Measurements from ENCODE around the gene GALNT15.

DNA sequence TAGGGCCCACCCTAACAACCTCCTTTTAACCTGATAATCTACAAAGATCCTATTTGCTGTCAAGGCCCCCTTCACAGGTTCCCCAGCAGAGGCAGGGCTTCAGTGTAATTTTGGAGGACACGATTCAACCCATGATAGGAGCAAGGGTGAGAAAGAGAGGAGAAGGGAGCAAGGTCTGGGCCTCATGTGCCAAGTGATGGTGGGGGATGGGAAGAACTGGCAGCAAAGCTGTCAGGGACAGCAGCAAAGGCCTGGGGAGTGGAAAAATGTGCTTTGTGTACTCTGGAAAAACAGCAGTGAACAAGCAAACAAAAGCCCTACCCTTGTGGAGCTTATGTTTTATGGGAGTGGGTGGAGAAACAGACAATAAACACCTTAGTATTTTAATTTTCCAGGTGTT lies 2.7 kb upstream of the GALNT15 start:
- TF ChIP-seq, protein P1, sequence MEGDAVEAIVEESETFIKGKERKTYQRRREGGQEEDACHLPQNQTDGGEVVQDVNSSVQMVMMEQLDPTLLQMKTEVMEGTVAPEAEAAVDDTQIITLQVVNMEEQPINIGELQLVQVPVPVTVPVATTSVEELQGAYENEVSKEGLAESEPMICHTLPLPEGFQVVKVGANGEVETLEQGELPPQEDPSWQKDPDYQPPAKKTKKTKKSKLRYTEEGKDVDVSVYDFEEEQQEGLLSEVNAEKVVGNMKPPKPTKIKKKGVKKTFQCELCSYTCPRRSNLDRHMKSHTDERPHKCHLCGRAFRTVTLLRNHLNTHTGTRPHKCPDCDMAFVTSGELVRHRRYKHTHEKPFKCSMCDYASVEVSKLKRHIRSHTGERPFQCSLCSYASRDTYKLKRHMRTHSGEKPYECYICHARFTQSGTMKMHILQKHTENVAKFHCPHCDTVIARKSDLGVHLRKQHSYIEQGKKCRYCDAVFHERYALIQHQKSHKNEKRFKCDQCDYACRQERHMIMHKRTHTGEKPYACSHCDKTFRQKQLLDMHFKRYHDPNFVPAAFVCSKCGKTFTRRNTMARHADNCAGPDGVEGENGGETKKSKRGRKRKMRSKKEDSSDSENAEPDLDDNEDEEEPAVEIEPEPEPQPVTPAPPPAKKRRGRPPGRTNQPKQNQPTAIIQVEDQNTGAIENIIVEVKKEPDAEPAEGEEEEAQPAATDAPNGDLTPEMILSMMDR (IDR thresholded peaks at IDR 0.05; ENCODE audit: low read depth, low read length), result no peak
- TF ChIP-seq EZH2phosphoT487 (IDR thresholded peaks at IDR 0.05; ENCODE audit: low read depth), result no peak
